GM23338 (cell line): ENCODE measurements around the gene FHAD1. TPM values are rescaled to one million over a fixed set of nuclear protein-coding genes. Genes with fewer than 3 reads are reported as not detected.
"Not testable (repeated sequence)": the region's sequence is repeated elsewhere in the genome, so short reads cannot be mapped to it uniquely, and the experiment has no call there.

Source experiments
- ATAC-seq: fragments of 200-7000 bp; cut with Tn5 transposase; 3 replicates; pipeline ENCODE4 v1.9.1; 2020
- DNase-seq: peaks from one replicate; pipeline ENCODE4 v3.0.0-alpha.2; 2015; ENCODE audit warnings: low spot score
- H2AFZ ChIP-seq: fragments of 200-600 bp; sonication (generic); 2 replicates; pipeline ENCODE4 v1.8.0; 2016; ENCODE audit warnings: antibody characterized with exemption, mild to moderate bottlenecking, moderate library complexity
- H3F3A ChIP-seq: fragments of 200-600 bp; sonication (generic); replicated peaks from 2 replicates; pipeline ENCODE4 v1.8.0; 2017; ENCODE audit warnings: antibody characterized with exemption, mixed run types, low read depth
- H3K27ac ChIP-seq: fragments of 200-600 bp; sonication (generic); 2 replicates; pipeline ENCODE4 v1.6.1; 2016; ENCODE audit warnings: low read depth
- H3K27me3 ChIP-seq: fragments of 200-600 bp; sonication (generic); 2 replicates; pipeline ENCODE4 v1.8.0; 2016; ENCODE audit warnings: mild to moderate bottlenecking, mixed run types, moderate library complexity; ENCODE audit not compliant: insufficient read depth
- H3K36me3 ChIP-seq: fragments of 200-600 bp; sonication (generic); 2 replicates; pipeline ENCODE4 v1.8.0; 2016; ENCODE audit warnings: mild to moderate bottlenecking; ENCODE audit not compliant: insufficient read depth
- H3K4me1 ChIP-seq: fragments of 200-600 bp; sonication (generic); 2 replicates; pipeline ENCODE4 v1.8.0; 2016; ENCODE audit warnings: mild to moderate bottlenecking, moderate library complexity; ENCODE audit not compliant: insufficient read depth
- H3K4me2 ChIP-seq: fragments of 200-600 bp; sonication (generic); 2 replicates; pipeline ENCODE4 v1.7.1; 2017; ENCODE audit warnings: mixed run types
- H3K4me3 ChIP-seq: fragments of 200-600 bp; sonication (generic); 2 replicates; pipeline ENCODE4 v1.6.1; 2016; ENCODE audit warnings: mixed run types
- H3K79me2 ChIP-seq: fragments of 200-600 bp; sonication (generic); replicated peaks from 2 replicates; pipeline ENCODE4 v1.8.0; 2017; ENCODE audit warnings: mild to moderate bottlenecking; ENCODE audit not compliant: insufficient read depth
- H3K9me2 ChIP-seq: fragments of 200-600 bp; sonication (generic); 2 replicates; pipeline ENCODE4 v1.8.0; 2017; ENCODE audit not compliant: insufficient read depth
- H4K20me1 ChIP-seq: fragments of 200-600 bp; sonication (generic); replicated peaks from 2 replicates; pipeline ENCODE4 v1.8.0; 2017; ENCODE audit warnings: mild to moderate bottlenecking; ENCODE audit not compliant: insufficient read depth
- H3K27ac Mint-ChIP-seq: 2 replicates; pipeline ENCODE4 v1.8.0; 2020; ENCODE audit warnings: inconsistent platforms, mild to moderate bottlenecking, moderate library complexity, mixed read lengths
- H3K27me3 Mint-ChIP-seq: 3 replicates; pipeline ENCODE4 v1.8.0; 2022; ENCODE audit warnings: low read depth, mild to moderate bottlenecking, moderate library complexity, mixed read lengths, inconsistent platforms; ENCODE audit not compliant: insufficient read depth, poor library complexity
- H3K36me3 Mint-ChIP-seq: 3 replicates; pipeline ENCODE4 v1.8.0; 2021; ENCODE audit warnings: low read depth, mild to moderate bottlenecking, inconsistent platforms, moderate library complexity, mixed read lengths
- H3K4me1 Mint-ChIP-seq: 3 replicates; pipeline ENCODE4 v1.8.0; 2020; ENCODE audit warnings: mild to moderate bottlenecking, inconsistent platforms, mixed read lengths
- H3K4me3 Mint-ChIP-seq: 3 replicates; pipeline ENCODE4 v1.8.0; 2021; ENCODE audit warnings: moderate library complexity, mild to moderate bottlenecking, inconsistent platforms, mixed read lengths
- H3K9me3 Mint-ChIP-seq: 3 replicates; pipeline ENCODE4 v1.8.0; 2020; ENCODE audit warnings: moderate library complexity, mild to moderate bottlenecking, inconsistent platforms, mixed read lengths
- CREB1 ChIP-seq: fragments of 250-450 bp; sonication (Bioruptor Pico); IDR thresholded peaks from 2 replicates; pipeline ENCODE4 v1.5.0; 2020; ENCODE audit warnings: low read depth, mild to moderate bottlenecking, moderate library complexity
- CTCF ChIP-seq, 2 experiments: fragments of 200-600 bp in 1 of 2; sonication (generic) in 1 of 2; conservative IDR thresholded peaks; 2 replicates each; pipeline versions ENCODE4 v1.5.1 to v1.6.1; 2016 to 2017; ENCODE audit warnings: antibody characterized with exemption in 2 of 2, low read depth in 2 of 2, mild to moderate bottlenecking in 2 of 2, moderate library complexity in 1 of 2
- EZH2 ChIP-seq: fragments of 200-600 bp; sonication (generic); IDR thresholded peaks from one replicate; pipeline ENCODE4 v1.8.0; 2017; ENCODE audit warnings: antibody characterized with exemption, mild to moderate bottlenecking, low read depth; ENCODE audit not compliant: unreplicated experiment
- EZH2phosphoT487 ChIP-seq: fragments of 200-600 bp; sonication (generic); IDR thresholded peaks from one replicate; pipeline ENCODE4 v1.8.1; 2018; ENCODE audit warnings: antibody characterized with exemption; ENCODE audit not compliant: unreplicated experiment
- REST ChIP-seq: IDR thresholded peaks from one replicate; pipeline ENCODE4 v1.6.1; 2018; ENCODE audit warnings: antibody characterized with exemption; ENCODE audit not compliant: unreplicated experiment
- STAT1 ChIP-seq: IDR thresholded peaks from one replicate; pipeline ENCODE4 v1.6.1; 2016; ENCODE audit warnings: antibody characterized with exemption; ENCODE audit not compliant: unreplicated experiment
- polyA plus RNA-seq: library from polyadenylated mRNA; unstranded; fragments of >200 nt; fragmentation: Nextera tagmentation; extraction: Ambion mirVana; gene quantifications from 2 replicates; pipeline ENCODE4 v1.2.1, GENCODE V29; 2016
- total RNA-seq: library from RNA; depleted of rRNA; stranded (reverse); fragments of >200 nt; shearing (Covaris generic); gene quantifications from 2 replicates; pipeline ENCODE4 v1.2.3, GENCODE V29; 2014

The FHAD1 gene
- total and polyA plus RNA-seq, 2 experiments from 2014 or later = 1.8 to 3.3 TPM

GRCh38 chr1:15433471-15433870 is 186.4 kb downstream of the FHAD1 start:
- peaks cover 6% of the 10 kb centered on the region for H3K27me3 Mint-ChIP-seq
- H3K27ac Mint-ChIP-seq = no peak overlapping the region
- peaks cover 4% of the 10 kb centered on the region; the same call in 2 of the 3 replicates for H3K4me1 Mint-ChIP-seq
- H3K79me2 ChIP-seq = no peaks in the 10 kb centered on the region
- H3K9me3 Mint-ChIP-seq = no peaks in the 10 kb centered on the region
- H3K4me1 ChIP-seq = no peaks in the 10 kb centered on the region
- H3K27ac ChIP-seq = no peak overlapping the region
- no peaks in the 10 kb centered on the region for H3K27me3 ChIP-seq
- no peaks in the 10 kb centered on the region for H3K36me3 Mint-ChIP-seq
- H4K20me1 ChIP-seq = no peaks in the 10 kb centered on the region
- ATAC-seq = no peak
- H3K4me3 ChIP-seq = no peak overlapping the region
- TF ChIP-seq CTCF (conservative IDR thresholded peaks at IDR 0.05; ENCODE audit: low read depth in 2 of 2) (no peak), EZH2 (no peak), REST (no peak), CREB1 (CRISPR knock-in tag) (no peak), EZH2phosphoT487 (no peak), STAT1 (no peak)
- no peak overlapping the region for H3K4me2 ChIP-seq
- no peak overlapping the region for H3K4me3 Mint-ChIP-seq
- H3F3A ChIP-seq = no peaks in the 10 kb centered on the region
- no peaks in the 10 kb centered on the region for H3K9me2 ChIP-seq
- DNase-seq = no peak
- H3K36me3 ChIP-seq = no peaks in the 10 kb centered on the region
- H2AFZ ChIP-seq = no peak overlapping the region

GRCh38 chr1:15434739-15435138 is 187.7 kb downstream of the FHAD1 start:
- DNase-seq, H3K27me3 ChIP-seq, H3K4me1 ChIP-seq, ATAC-seq, H3K4me3 ChIP-seq, H3K36me3 ChIP-seq, H3K9me2 ChIP-seq, H3K36me3 Mint-ChIP-seq, H3K27ac Mint-ChIP-seq, H3K4me1 Mint-ChIP-seq, H3K4me2 ChIP-seq, H3K27ac ChIP-seq, H3K4me3 Mint-ChIP-seq, H3F3A ChIP-seq, H3K9me3 Mint-ChIP-seq, H2AFZ ChIP-seq, H3K27me3 Mint-ChIP-seq, H4K20me1 ChIP-seq, H3K79me2 ChIP-seq: not testable (repeated sequence)
